A549 (cell line): ENCODE measurements around the gene GMIP. TPM values are rescaled to one million over a fixed set of nuclear protein-coding genes. Genes with fewer than 3 reads are reported as not detected.

Experiments used
- ATAC-seq, 2 experiments: fragments of 200-7000 bp in 1 of 2; fragments of >200 bp in 1 of 2; cut with Nextera tagmentation in 1 of 2; cut with Tn5 transposase in 1 of 2; 3 replicates each; pipeline versions ENCODE4 v1.8.0 to v1.9.1; 2018 to 2020; ENCODE audit warnings: mild to moderate bottlenecking in 1 of 2, moderate library complexity in 1 of 2
- CTCF ChIA-PET: fragments of 300-600 bp; sonication (Branson Sonifier 250); formaldehyde crosslinking; extraction: SDS; loops from one replicate; lab custom pipeline; 2021; ENCODE audit warnings: antibody characterized with exemption, inconsistent platforms; lab: Yijun Ruan, JAX
- POLR2A ChIA-PET: fragments of 350-600 bp; formaldehyde crosslinking; extraction: SDS; loops from one replicate; lab custom pipeline; 2021; ENCODE audit warnings: antibody characterized with exemption, inconsistent platforms; lab: Yijun Ruan, JAX
- DNase-seq, 2 experiments: peaks; one replicate each; pipeline versions ENCODE4 v3.0.0 to v3.0.0-alpha.2; 2011 to 2016; ENCODE audit warnings: low read depth in 1 of 2, low spot score in 1 of 2
- FAIRE-seq: peaks from 2 replicates; lab custom pipeline; 2011; peaks lifted over from hg19 to GRCh38; lab: Jason Lieb, UNC
- H3K27ac ChIP-seq, 2 experiments: fragments of >200 bp; sonication (Bioruptor Twin); formaldehyde crosslinking; 3 replicates each; pipeline ENCODE4 v1.5.1; 2016 to 2017
- H3K4me1 ChIP-seq: fragments of >200 bp; sonication (Bioruptor Twin); formaldehyde crosslinking; 3 replicates; pipeline ENCODE4 v1.6.1; 2016
- H3K4me2 ChIP-seq: fragments of >200 bp; sonication (Bioruptor Twin); formaldehyde crosslinking; 3 replicates; pipeline ENCODE4 v1.6.1; 2016
- H3K4me3 ChIP-seq: fragments of >200 bp; sonication (Bioruptor Twin); formaldehyde crosslinking; 3 replicates; pipeline ENCODE4 v1.5.1; 2016
- H3K9me3 ChIP-seq: fragments of >200 bp; sonication (Bioruptor Twin); formaldehyde crosslinking; 3 replicates; pipeline ENCODE4 v1.6.1; 2016
- CHD2 ChIP-seq: fragments of 150-350 bp; IDR thresholded peaks from 2 replicates; pipeline ENCODE4 v1.6.1; 2014; ENCODE audit warnings: low read length; ENCODE audit not compliant: partially characterized antibody
- EHF ChIP-seq: fragments of 250-450 bp; sonication (Bioruptor Pico); IDR thresholded peaks from 2 replicates; pipeline ENCODE4 v1.5.0; 2020; ENCODE audit warnings: mild to moderate bottlenecking
- FOSB ChIP-seq: fragments of 250-450 bp; sonication (Bioruptor Pico); IDR thresholded peaks from 2 replicates; pipeline ENCODE4 v1.5.0; 2020; ENCODE audit warnings: mild to moderate bottlenecking, moderate library complexity
- FOXS1 ChIP-seq: fragments of 250-450 bp; sonication (Bioruptor Pico); IDR thresholded peaks from 2 replicates; pipeline ENCODE4 v1.5.0; 2020; ENCODE audit warnings: mild to moderate bottlenecking, moderate library complexity
- GATA3 ChIP-seq: IDR thresholded peaks from 2 replicates; pipeline ENCODE4 v1.6.1; 2012; ENCODE audit warnings: borderline replicate concordance
- HEYL ChIP-seq: fragments of 250-450 bp; sonication (Bioruptor Pico); IDR thresholded peaks from 2 replicates; pipeline ENCODE4 v1.8.0; 2021; ENCODE audit warnings: mild to moderate bottlenecking, moderate library complexity
- HOXB5 ChIP-seq: fragments of 250-450 bp; sonication (Bioruptor Pico); IDR thresholded peaks from 2 replicates; pipeline ENCODE4 v1.5.0; 2020; ENCODE audit warnings: mild to moderate bottlenecking, moderate library complexity
- KDM1A ChIP-seq: fragments of 200-600 bp; sonication (generic); IDR thresholded peaks from 2 replicates; pipeline ENCODE4 v1.6.1; 2016; ENCODE audit warnings: low read depth, mild to moderate bottlenecking
- KDM5A ChIP-seq: fragments of 200-600 bp; sonication (generic); IDR thresholded peaks from 2 replicates; pipeline ENCODE4 v1.6.1; 2016; ENCODE audit warnings: antibody characterized with exemption, mild to moderate bottlenecking
- MAFK ChIP-seq: fragments of 450-650 bp; IDR thresholded peaks from 2 replicates; pipeline ENCODE4 v1.6.1; 2014; ENCODE audit not compliant: partially characterized antibody
- MAZ ChIP-seq: fragments of 150-350 bp; IDR thresholded peaks from 2 replicates; pipeline ENCODE4 v1.6.1; 2014; ENCODE audit warnings: antibody characterized with exemption, low read depth, low read length, borderline replicate concordance
- MYC ChIP-seq: IDR thresholded peaks from 2 replicates; pipeline ENCODE4 v1.6.1; 2012; ENCODE audit warnings: mild to moderate bottlenecking, inconsistent platforms, low read length, improper control_type of control experiment, borderline replicate concordance
- NFE2L2 ChIP-seq: fragments of 150-350 bp; conservative IDR thresholded peaks from 2 replicates; pipeline ENCODE4 v1.6.1; 2014; ENCODE audit warnings: low read length
- RAD21 ChIP-seq, 2 experiments: fragments of >200 bp in 1 of 2; sonication (Bioruptor Twin) in 1 of 2; formaldehyde crosslinking in 1 of 2; IDR thresholded peaks in 1 of 2; conservative IDR thresholded peaks in 1 of 2; 2 replicates in 1 of 2; 3 replicates in 1 of 2; pipeline ENCODE4 v1.6.1; 2012 to 2018; ENCODE audit warnings: inconsistent platforms in 1 of 2
- RARB ChIP-seq: fragments of 250-450 bp; sonication (Bioruptor Pico); IDR thresholded peaks from 2 replicates; pipeline ENCODE4 v1.8.0; 2021; ENCODE audit warnings: mild to moderate bottlenecking, moderate library complexity
- RFX5 ChIP-seq: fragments of 450-650 bp; IDR thresholded peaks from 2 replicates; pipeline ENCODE4 v1.7.1; 2014; ENCODE audit warnings: antibody characterized with exemption, mild to moderate bottlenecking, moderate library complexity
- TFCP2L1 ChIP-seq: fragments of 250-450 bp; sonication (Bioruptor Pico); IDR thresholded peaks from 2 replicates; pipeline ENCODE4 v1.5.0; 2021; ENCODE audit warnings: mild to moderate bottlenecking
- TP53 ChIP-seq: fragments of 250-450 bp; sonication (Bioruptor Pico); IDR thresholded peaks from 2 replicates; pipeline ENCODE4 v1.5.0; 2021; ENCODE audit warnings: mild to moderate bottlenecking, moderate library complexity
- WGBS: methylation state at CpG from one replicate; pipeline ENCODE4 v1.1.6; 2017; ENCODE audit errors: missing lambda C conversion rate; 5-methylcytosine and 5-hydroxymethylcytosine counted together
- polyA plus RNA-seq, 4 experiments: library from polyadenylated mRNA; depleted of rRNA in 3 of 4; stranded (reverse); fragments of >200 nt; fragmentation: RNase III in 1 of 4; extraction: RNeasy Plus Mini Kit Qiagen cat#74134 plus additional on column Dnase treatment in 1 of 4; gene quantifications; 2 replicates in 3 of 4; 3 replicates in 1 of 4; pipeline ENCODE4 v1.2.3, GENCODE V29; 2011 to 2017
- TF ChIP-seq, protein P1 (sequence below): fragments of 200-600 bp; sonication (generic); IDR thresholded peaks from 2 replicates; pipeline ENCODE4 v1.6.1; 2016; ENCODE audit warnings: antibody characterized with exemption, mild to moderate bottlenecking, moderate library complexity
- TF ChIP-seq, protein P2 (sequence below): fragments of 450-650 bp; IDR thresholded peaks from 2 replicates; pipeline ENCODE4 v1.6.1; 2014; ENCODE audit warnings: antibody characterized with exemption
- TF ChIP-seq, protein P3 (sequence below): fragments of 250-450 bp; sonication (Bioruptor Pico); IDR thresholded peaks from 2 replicates; pipeline ENCODE4 v1.5.0; 2020; ENCODE audit warnings: low read depth, mild to moderate bottlenecking, moderate library complexity
- TF ChIP-seq, protein P4 (sequence below): fragments of >200 bp; sonication (Bioruptor Twin); formaldehyde crosslinking; IDR thresholded peaks from 3 replicates; pipeline ENCODE4 v1.5.1; 2016
- TF ChIP-seq, protein P5 (sequence below): IDR thresholded peaks from 2 replicates; pipeline ENCODE4 v1.6.1; 2012
- TF ChIP-seq, protein P6 (sequence below): fragments of 250-450 bp; sonication (Bioruptor Pico); IDR thresholded peaks from 2 replicates; pipeline ENCODE4 v1.5.0; 2021; ENCODE audit warnings: mild to moderate bottlenecking, moderate library complexity, borderline replicate concordance

GMIP gene
- polyA plus RNA-seq, 2 of the 4 experiments (the other 2 are of a cell fraction), result 1.4 to 4.1 TPM

DNA sequence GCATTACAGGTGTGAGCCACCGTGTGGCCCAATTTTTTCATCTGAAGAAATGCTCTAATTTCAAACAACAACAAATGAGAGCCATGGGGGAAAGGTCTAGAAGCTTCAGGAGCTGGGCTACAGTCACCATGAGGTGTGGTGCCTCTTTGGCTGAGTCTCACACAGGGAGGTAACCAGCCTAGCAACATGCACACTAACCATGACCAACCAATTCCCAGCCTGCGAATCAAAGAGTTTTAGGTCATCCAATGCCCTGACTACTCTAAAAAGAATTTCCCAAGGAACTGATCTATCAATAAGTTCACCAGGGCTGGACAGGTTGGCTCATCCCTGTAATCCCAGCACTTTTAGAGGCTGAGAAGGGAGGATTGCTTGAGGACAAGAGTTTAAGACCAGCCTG is 54.9 kb downstream of the GMIP start:
- ATAC-seq, result no peak
- POLR2A ChIA-PET, result no interaction called here
- TF ChIP-seq, protein P1, sequence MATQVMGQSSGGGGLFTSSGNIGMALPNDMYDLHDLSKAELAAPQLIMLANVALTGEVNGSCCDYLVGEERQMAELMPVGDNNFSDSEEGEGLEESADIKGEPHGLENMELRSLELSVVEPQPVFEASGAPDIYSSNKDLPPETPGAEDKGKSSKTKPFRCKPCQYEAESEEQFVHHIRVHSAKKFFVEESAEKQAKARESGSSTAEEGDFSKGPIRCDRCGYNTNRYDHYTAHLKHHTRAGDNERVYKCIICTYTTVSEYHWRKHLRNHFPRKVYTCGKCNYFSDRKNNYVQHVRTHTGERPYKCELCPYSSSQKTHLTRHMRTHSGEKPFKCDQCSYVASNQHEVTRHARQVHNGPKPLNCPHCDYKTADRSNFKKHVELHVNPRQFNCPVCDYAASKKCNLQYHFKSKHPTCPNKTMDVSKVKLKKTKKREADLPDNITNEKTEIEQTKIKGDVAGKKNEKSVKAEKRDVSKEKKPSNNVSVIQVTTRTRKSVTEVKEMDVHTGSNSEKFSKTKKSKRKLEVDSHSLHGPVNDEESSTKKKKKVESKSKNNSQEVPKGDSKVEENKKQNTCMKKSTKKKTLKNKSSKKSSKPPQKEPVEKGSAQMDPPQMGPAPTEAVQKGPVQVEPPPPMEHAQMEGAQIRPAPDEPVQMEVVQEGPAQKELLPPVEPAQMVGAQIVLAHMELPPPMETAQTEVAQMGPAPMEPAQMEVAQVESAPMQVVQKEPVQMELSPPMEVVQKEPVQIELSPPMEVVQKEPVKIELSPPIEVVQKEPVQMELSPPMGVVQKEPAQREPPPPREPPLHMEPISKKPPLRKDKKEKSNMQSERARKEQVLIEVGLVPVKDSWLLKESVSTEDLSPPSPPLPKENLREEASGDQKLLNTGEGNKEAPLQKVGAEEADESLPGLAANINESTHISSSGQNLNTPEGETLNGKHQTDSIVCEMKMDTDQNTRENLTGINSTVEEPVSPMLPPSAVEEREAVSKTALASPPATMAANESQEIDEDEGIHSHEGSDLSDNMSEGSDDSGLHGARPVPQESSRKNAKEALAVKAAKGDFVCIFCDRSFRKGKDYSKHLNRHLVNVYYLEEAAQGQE, result no peak
- TF ChIP-seq RARB (CRISPR knock-in tag) (no peak), HOXB5 (CRISPR knock-in tag) (no peak), KDM1A (no peak), FOSB (CRISPR knock-in tag) (no peak), NFE2L2 (no peak), GATA3 (no peak), HEYL (no peak), MAZ (no peak), MAFK (no peak), FOXS1 (CRISPR knock-in tag) (no peak), EHF (CRISPR knock-in tag) (no peak)
- TF ChIP-seq, protein P2, sequence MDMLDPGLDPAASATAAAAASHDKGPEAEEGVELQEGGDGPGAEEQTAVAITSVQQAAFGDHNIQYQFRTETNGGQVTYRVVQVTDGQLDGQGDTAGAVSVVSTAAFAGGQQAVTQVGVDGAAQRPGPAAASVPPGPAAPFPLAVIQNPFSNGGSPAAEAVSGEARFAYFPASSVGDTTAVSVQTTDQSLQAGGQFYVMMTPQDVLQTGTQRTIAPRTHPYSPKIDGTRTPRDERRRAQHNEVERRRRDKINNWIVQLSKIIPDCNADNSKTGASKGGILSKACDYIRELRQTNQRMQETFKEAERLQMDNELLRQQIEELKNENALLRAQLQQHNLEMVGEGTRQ, result no peak
- TF ChIP-seq, protein P3, sequence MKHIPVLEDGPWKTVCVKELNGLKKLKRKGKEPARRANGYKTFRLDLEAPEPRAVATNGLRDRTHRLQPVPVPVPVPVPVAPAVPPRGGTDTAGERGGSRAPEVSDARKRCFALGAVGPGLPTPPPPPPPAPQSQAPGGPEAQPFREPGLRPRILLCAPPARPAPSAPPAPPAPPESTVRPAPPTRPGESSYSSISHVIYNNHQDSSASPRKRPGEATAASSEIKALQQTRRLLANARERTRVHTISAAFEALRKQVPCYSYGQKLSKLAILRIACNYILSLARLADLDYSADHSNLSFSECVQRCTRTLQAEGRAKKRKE (CRISPR knock-in tag), result no peak
- TF ChIP-seq, protein P4, sequence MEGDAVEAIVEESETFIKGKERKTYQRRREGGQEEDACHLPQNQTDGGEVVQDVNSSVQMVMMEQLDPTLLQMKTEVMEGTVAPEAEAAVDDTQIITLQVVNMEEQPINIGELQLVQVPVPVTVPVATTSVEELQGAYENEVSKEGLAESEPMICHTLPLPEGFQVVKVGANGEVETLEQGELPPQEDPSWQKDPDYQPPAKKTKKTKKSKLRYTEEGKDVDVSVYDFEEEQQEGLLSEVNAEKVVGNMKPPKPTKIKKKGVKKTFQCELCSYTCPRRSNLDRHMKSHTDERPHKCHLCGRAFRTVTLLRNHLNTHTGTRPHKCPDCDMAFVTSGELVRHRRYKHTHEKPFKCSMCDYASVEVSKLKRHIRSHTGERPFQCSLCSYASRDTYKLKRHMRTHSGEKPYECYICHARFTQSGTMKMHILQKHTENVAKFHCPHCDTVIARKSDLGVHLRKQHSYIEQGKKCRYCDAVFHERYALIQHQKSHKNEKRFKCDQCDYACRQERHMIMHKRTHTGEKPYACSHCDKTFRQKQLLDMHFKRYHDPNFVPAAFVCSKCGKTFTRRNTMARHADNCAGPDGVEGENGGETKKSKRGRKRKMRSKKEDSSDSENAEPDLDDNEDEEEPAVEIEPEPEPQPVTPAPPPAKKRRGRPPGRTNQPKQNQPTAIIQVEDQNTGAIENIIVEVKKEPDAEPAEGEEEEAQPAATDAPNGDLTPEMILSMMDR, result no peak
- CTCF ChIA-PET, result interaction anchor here (0.6 to 3.4 kb wide), 2 partner anchors 34 to 50 kb away, joined by 3 to 14 read pairs; no protein-coding TSS in a partner anchor
- H3K9me3 ChIP-seq, result no peaks in the 10 kb centered on the region
- no peak overlapping the region for H3K27ac ChIP-seq
- no peak overlapping the region for H3K4me3 ChIP-seq
- H3K4me2 ChIP-seq, result no peak overlapping the region
- 56% methylated on average over 2 of the region's 2 CpGs for WGBS
- no peak for FAIRE-seq
- H3K4me1 ChIP-seq, result peaks cover 12% of the 10 kb centered on the region
- peak in 1 of 2 experiments; percentile 7 for DNase-seq

DNA sequence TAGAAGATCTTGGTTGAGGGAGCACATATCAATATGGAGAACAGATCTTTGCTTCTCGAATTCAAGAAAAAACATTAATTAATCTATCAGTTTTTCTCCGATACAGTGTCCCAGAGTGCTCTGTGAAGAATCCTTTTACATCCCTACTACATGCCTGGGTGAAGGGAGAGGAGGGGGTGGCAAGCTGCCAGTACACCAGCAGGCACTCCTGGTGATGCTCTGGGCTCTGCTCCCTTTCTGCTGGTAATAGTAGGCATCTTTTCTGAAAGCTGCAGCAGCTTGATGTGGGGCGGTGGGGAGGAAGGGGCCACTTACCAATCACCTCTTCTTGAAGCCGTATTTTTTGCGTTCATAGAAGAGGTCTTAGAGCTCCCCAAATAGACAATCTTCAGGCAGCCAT is 55.7 kb downstream of the GMIP start:
- WGBS, result 89% methylated on average over 5 of the region's 5 CpGs
- peaks cover 12% of the 10 kb centered on the region for H3K4me1 ChIP-seq
- FAIRE-seq, result no peak
- no peak overlapping the region for H3K27ac ChIP-seq
- ATAC-seq, result no peak
- no peak overlapping the region for H3K4me3 ChIP-seq
- no peaks in the 10 kb centered on the region for H3K9me3 ChIP-seq
- no peak overlapping the region for H3K4me2 ChIP-seq
- POLR2A ChIA-PET, result no interaction called here
- DNase-seq, result no peak
- CTCF ChIA-PET, result interaction anchor here (3.4 kb wide), 1 partner anchor 34 kb away, joined by 14 read pairs; no protein-coding TSS in a partner anchor
- no peak for TF ChIP-seq TFCP2L1
- TF ChIP-seq MYC, result no peak
- TF ChIP-seq KDM5A, result no peak
- TF ChIP-seq, protein P5, sequence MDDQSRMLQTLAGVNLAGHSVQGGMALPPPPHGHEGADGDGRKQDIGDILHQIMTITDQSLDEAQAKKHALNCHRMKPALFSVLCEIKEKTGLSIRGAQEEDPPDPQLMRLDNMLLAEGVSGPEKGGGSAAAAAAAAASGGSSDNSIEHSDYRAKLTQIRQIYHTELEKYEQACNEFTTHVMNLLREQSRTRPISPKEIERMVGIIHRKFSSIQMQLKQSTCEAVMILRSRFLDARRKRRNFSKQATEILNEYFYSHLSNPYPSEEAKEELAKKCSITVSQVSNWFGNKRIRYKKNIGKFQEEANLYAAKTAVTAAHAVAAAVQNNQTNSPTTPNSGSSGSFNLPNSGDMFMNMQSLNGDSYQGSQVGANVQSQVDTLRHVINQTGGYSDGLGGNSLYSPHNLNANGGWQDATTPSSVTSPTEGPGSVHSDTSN, result no peak
- no peak for TF ChIP-seq FOSB (CRISPR knock-in tag)
- no peak for TF ChIP-seq RFX5
- TF ChIP-seq CHD2, result no peak
- TF ChIP-seq, protein P6, sequence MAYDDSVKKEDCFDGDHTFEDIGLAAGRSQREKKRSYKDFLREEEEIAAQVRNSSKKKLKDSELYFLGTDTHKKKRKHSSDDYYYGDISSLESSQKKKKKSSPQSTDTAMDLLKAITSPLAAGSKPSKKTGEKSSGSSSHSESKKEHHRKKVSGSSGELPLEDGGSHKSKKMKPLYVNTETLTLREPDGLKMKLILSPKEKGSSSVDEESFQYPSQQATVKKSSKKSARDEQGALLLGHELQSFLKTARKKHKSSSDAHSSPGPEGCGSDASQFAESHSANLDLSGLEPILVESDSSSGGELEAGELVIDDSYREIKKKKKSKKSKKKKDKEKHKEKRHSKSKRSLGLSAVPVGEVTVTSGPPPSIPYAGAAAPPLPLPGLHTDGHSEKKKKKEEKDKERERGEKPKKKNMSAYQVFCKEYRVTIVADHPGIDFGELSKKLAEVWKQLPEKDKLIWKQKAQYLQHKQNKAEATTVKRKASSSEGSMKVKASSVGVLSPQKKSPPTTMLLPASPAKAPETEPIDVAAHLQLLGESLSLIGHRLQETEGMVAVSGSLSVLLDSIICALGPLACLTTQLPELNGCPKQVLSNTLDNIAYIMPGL (CRISPR knock-in tag), result no peak
- no peak for TF ChIP-seq RAD21 (conservative IDR thresholded peaks at IDR 0.05 in 1 of 2, IDR thresholded peaks at IDR 0.05 in 1 of 2)
- no peak for TF ChIP-seq FOXS1 (CRISPR knock-in tag)
- TF ChIP-seq TP53 (CRISPR knock-in tag), result no peak
- TF ChIP-seq, all 56 proteins: peak for 0
